MM.1S (cell line): ENCODE results near the gene GFPT2.

Experiments used
- DNase-seq: peaks from one replicate; pipeline ENCODE4 v3.0.0-alpha.2; 2015
- H2AFZ ChIP-seq: fragments of 300-600 bp; sonication (generic); 2 replicates; pipeline ENCODE4 v1.6.0; 2016; ENCODE audit warnings: antibody characterized with exemption, low read length
- H3F3A ChIP-seq: fragments of 300-600 bp; sonication (generic); 2 replicates; pipeline ENCODE4 v1.6.1; 2016; ENCODE audit warnings: mild to moderate bottlenecking, antibody characterized with exemption, low read length, moderate library complexity, mixed read lengths; ENCODE audit not compliant: insufficient read depth
- H3K27ac ChIP-seq: fragments of 300-600 bp; sonication (generic); 2 replicates; pipeline ENCODE4 v1.5.1; 2016; ENCODE audit warnings: mild to moderate bottlenecking, low read length
- H3K27me3 ChIP-seq: fragments of 300-600 bp; sonication (generic); replicated peaks from 2 replicates; pipeline ENCODE4 v1.6.0; 2016; ENCODE audit warnings: low read length; ENCODE audit not compliant: insufficient read depth
- H3K36me3 ChIP-seq: fragments of 300-600 bp; sonication (generic); replicated peaks from 2 replicates; pipeline ENCODE4 v1.6.1; 2016; ENCODE audit warnings: mild to moderate bottlenecking, low read length, mixed read lengths; ENCODE audit not compliant: insufficient read depth
- H3K4me1 ChIP-seq: fragments of 300-600 bp; sonication (generic); 2 replicates; pipeline ENCODE4 v1.6.1; 2016; ENCODE audit warnings: low read length, mixed read lengths
- H3K4me2 ChIP-seq: fragments of 300-600 bp; sonication (generic); 2 replicates; pipeline ENCODE4 v1.6.0; 2016; ENCODE audit warnings: low read depth, low read length
- H3K4me3 ChIP-seq: fragments of 300-600 bp; sonication (generic); 2 replicates; pipeline ENCODE4 v1.5.1; 2016; ENCODE audit warnings: low read length, mixed read lengths
- H3K79me2 ChIP-seq: fragments of 300-600 bp; sonication (generic); 2 replicates; pipeline ENCODE4 v1.6.1; 2016; ENCODE audit warnings: mixed run types, low read length, mixed read lengths
- H3K9ac ChIP-seq: fragments of 300-600 bp; sonication (generic); 2 replicates; pipeline ENCODE4 v1.6.1; 2016; ENCODE audit warnings: low read length, mixed read lengths
- H3K9me2 ChIP-seq: fragments of 300-600 bp; sonication (generic); replicated peaks from 2 replicates; pipeline ENCODE4 v1.6.1; 2016; ENCODE audit warnings: mild to moderate bottlenecking, low read length, mixed read lengths; ENCODE audit not compliant: insufficient read depth
- H3K9me3 ChIP-seq: fragments of 300-600 bp; sonication (generic); replicated peaks from 2 replicates; pipeline ENCODE4 v1.6.1; 2016; ENCODE audit warnings: mild to moderate bottlenecking, low read length, mixed read lengths; ENCODE audit not compliant: insufficient read depth
- H4K20me1 ChIP-seq: fragments of 300-600 bp; sonication (generic); 2 replicates; pipeline ENCODE4 v1.6.1; 2016; ENCODE audit warnings: mild to moderate bottlenecking, low read length, moderate library complexity, mixed read lengths; ENCODE audit not compliant: insufficient read depth
- EZH2 ChIP-seq: fragments of 300-600 bp; sonication (generic); optimal IDR thresholded peaks from 2 replicates; pipeline ENCODE3; 2017; ENCODE audit warnings: low read depth, mild to moderate bottlenecking, antibody characterized with exemption, low read length, mixed read lengths
- EZH2phosphoT487 ChIP-seq: fragments of 300-600 bp; sonication (generic); IDR thresholded peaks from 2 replicates; pipeline ENCODE4 v1.6.1; 2018; ENCODE audit warnings: antibody characterized with exemption, low read length
- TF ChIP-seq, protein P1 (sequence below): fragments of 300-600 bp; sonication (generic); IDR thresholded peaks from 2 replicates; pipeline ENCODE4 v1.5.1; 2016; ENCODE audit warnings: antibody characterized with exemption, low read length, mixed read lengths

Gene GFPT2

DNA sequence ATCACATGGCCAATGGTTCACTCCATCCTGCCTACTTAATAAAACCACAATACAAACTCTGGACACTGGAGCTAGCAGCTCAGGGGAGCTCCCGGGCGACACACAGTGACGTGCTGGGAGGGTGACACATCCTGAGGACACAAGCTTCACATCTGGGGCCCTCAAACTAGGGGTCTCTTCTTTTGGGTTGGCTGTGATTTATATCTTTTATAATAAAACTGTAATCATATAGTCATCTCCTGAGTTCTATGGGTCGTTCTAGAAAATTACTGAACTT is 49.2 kb downstream of the GFPT2 start:
- Histone ChIP-seq H3K4me1 (no peaks in the 10 kb centered on the region), H3K36me3 (no peaks in the 10 kb centered on the region), H3K9ac (no peak overlapping the region), H3K79me2 (no peaks in the 10 kb centered on the region), H4K20me1 (no peaks in the 10 kb centered on the region), H3F3A (no peaks in the 10 kb centered on the region), H3K4me3 (no peak overlapping the region), H3K27ac (no peak overlapping the region), H3K4me2 (no peak overlapping the region), H3K27me3 (peaks cover 61% of the 10 kb centered on the region), H3K9me3 (no peaks in the 10 kb centered on the region), H2AFZ (no peak overlapping the region), H3K9me2 (no peaks in the 10 kb centered on the region)
- no peak for TF ChIP-seq EZH2
- TF ChIP-seq EZH2phosphoT487, result no peak
- TF ChIP-seq, protein P1, sequence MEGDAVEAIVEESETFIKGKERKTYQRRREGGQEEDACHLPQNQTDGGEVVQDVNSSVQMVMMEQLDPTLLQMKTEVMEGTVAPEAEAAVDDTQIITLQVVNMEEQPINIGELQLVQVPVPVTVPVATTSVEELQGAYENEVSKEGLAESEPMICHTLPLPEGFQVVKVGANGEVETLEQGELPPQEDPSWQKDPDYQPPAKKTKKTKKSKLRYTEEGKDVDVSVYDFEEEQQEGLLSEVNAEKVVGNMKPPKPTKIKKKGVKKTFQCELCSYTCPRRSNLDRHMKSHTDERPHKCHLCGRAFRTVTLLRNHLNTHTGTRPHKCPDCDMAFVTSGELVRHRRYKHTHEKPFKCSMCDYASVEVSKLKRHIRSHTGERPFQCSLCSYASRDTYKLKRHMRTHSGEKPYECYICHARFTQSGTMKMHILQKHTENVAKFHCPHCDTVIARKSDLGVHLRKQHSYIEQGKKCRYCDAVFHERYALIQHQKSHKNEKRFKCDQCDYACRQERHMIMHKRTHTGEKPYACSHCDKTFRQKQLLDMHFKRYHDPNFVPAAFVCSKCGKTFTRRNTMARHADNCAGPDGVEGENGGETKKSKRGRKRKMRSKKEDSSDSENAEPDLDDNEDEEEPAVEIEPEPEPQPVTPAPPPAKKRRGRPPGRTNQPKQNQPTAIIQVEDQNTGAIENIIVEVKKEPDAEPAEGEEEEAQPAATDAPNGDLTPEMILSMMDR, result no peak
- DNase-seq, result no peak

DNA sequence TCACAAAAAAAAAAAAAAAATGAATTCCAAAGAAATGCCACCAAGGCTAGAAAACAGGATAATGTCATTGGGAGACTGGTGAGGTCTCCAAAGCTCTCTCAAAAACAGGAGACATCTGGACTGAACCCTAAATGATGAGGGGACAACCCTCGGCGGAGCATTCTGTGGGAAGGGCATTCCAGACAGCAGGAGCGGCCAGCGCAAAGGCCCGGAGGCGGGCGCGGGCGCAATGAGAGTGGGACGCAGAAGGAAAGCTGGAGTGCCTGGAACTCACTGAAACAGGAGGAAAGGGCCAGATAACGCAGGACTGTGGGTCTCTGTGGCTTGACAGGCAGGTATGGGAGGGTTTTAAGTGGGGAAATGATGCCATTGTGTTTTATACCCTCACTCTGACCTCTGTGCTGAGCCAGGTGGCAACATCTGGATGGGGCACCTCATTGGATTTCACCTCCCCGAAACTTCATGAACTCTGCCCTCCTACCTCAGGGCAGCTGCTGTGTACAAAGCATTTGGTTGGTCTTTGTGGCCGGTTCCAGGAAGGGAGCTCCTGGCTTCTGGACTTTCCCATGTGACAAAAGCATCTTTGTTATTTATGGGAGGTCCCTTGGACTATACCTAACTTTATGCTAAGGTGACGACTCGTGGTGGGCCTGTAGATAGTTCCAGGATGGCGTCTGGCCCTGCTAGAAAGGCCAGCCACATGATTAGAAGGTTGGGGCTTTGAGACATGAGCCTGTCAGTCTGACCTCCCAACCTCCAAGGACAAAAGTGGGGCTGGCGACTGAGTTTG is 49.7 kb downstream of the GFPT2 start:
- Histone ChIP-seq H3F3A (no peaks in the 10 kb centered on the region), H3K9me2 (no peaks in the 10 kb centered on the region), H3K27me3 (peaks cover 60% of the 10 kb centered on the region), H3K4me1 (no peaks in the 10 kb centered on the region), H3K27ac (no peak overlapping the region), H3K79me2 (no peaks in the 10 kb centered on the region), H3K4me2 (no peak overlapping the region), H3K9me3 (no peaks in the 10 kb centered on the region), H3K9ac (no peak overlapping the region), H2AFZ (no peak overlapping the region), H4K20me1 (no peaks in the 10 kb centered on the region), H3K36me3 (no peaks in the 10 kb centered on the region), H3K4me3 (no peak overlapping the region)
- DNase-seq, result no peak
- TF ChIP-seq, protein P1, result no peak
- no peak for TF ChIP-seq EZH2
- TF ChIP-seq EZH2phosphoT487, result no peak

DNA sequence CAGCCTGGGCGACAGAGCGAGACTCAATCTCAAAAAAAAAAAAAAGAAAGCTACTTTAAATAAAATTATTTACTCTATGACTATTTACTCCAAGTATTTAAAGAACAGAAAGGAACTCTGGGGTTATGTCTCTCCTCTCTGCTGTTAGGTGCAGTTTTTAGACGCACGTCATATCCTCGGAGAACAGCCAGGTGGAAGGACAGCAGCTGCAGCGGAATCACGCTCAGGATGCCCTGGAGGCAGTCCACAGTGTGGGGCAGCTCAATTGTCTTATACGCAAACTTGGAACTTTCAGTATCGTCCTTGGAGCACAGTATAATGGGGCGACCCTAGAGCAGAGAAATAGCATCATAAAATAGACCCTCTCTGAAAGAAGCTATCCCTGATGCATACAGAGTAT is 50.9 kb downstream of the GFPT2 start:
- peak overlapping the region; percentile 21; the same call in 1 of the 2 replicates for H3K4me2 ChIP-seq
- no peak overlapping the region for H3K9ac ChIP-seq
- no peak overlapping the region for H2AFZ ChIP-seq
- DNase-seq, result no peak
- H3K79me2 ChIP-seq, result no peaks in the 10 kb centered on the region
- H3K27ac ChIP-seq, result no peak overlapping the region
- no peaks in the 10 kb centered on the region for H3K9me2 ChIP-seq
- H3F3A ChIP-seq, result no peaks in the 10 kb centered on the region
- H3K4me1 ChIP-seq, result no peaks in the 10 kb centered on the region
- H3K4me3 ChIP-seq, result no peak overlapping the region
- no peaks in the 10 kb centered on the region for H4K20me1 ChIP-seq
- peaks cover 50% of the 10 kb centered on the region for H3K27me3 ChIP-seq
- no peaks in the 10 kb centered on the region for H3K9me3 ChIP-seq
- no peaks in the 10 kb centered on the region for H3K36me3 ChIP-seq
- TF ChIP-seq EZH2, result no peak
- TF ChIP-seq EZH2phosphoT487, result no peak
- TF ChIP-seq, protein P1, result no peak
